ENCODE results near the gene COG8.

The COG8 gene

GRCh38 chr16:69286941-69287713 lies 52.2 kb downstream of the COG8 start:
- H3K4me3 ChIP-seq (ENCODE audit: low read length) = no peak overlapping the region
- H2AFZ ChIP-seq (ENCODE audit: low read depth, low read length) = no peak overlapping the region
- peaks cover 24% of the 10 kb centered on the region for H3K36me3 ChIP-seq (ENCODE audit: insufficient read depth, low read length)
- H3K27me3 ChIP-seq (ENCODE audit: insufficient read depth, low read length) = no peaks in the 10 kb centered on the region
- H3K9me3 ChIP-seq (ENCODE audit: low read length) = no peaks in the 10 kb centered on the region
- no peaks in the 10 kb centered on the region for H3K4me1 ChIP-seq (ENCODE audit: insufficient read depth, low read length)

GRCh38 chr16:69285240-69285639 lies 54.1 kb downstream of the COG8 start:
- no peak overlapping the region for H3K4me3 ChIP-seq (ENCODE audit: low read length)
- no peak overlapping the region for H2AFZ ChIP-seq (ENCODE audit: low read depth, low read length)
- no peaks in the 10 kb centered on the region for H3K4me1 ChIP-seq (ENCODE audit: insufficient read depth, low read length)
- peaks cover 24% of the 10 kb centered on the region for H3K36me3 ChIP-seq (ENCODE audit: insufficient read depth, low read length)
- no peaks in the 10 kb centered on the region for H3K9me3 ChIP-seq (ENCODE audit: low read length)
- H3K27me3 ChIP-seq (ENCODE audit: insufficient read depth, low read length) = no peaks in the 10 kb centered on the region

- H3K4me3 ChIP-seq (ENCODE audit: low read length) = no peak overlapping the region
- H3K36me3 ChIP-seq (ENCODE audit: insufficient read depth, low read length) = peaks cover 20% of the 10 kb centered on the region
- no peaks in the 10 kb centered on the region for H3K27me3 ChIP-seq (ENCODE audit: insufficient read depth, low read length)
- H3K9me3 ChIP-seq (ENCODE audit: low read length) = no peaks in the 10 kb centered on the region
- H2AFZ ChIP-seq (ENCODE audit: low read depth, low read length) = no peak overlapping the region
- H3K4me1 ChIP-seq (ENCODE audit: insufficient read depth, low read length) = no peaks in the 10 kb centered on the region
Measured at GRCh38 chr16:69283851-69284250, 55.5 kb downstream of the COG8 start.

- Histone ChIP-seq H3K4me3 (ENCODE audit: low read length) (no peak overlapping the region), H3K36me3 (ENCODE audit: insufficient read depth, low read length) (peaks cover 7% of the 10 kb centered on the region), H3K27me3 (ENCODE audit: insufficient read depth, low read length) (no peaks in the 10 kb centered on the region), H3K4me1 (ENCODE audit: insufficient read depth, low read length) (no peaks in the 10 kb centered on the region), H3K9me3 (ENCODE audit: low read length) (no peaks in the 10 kb centered on the region), H2AFZ (ENCODE audit: low read depth, low read length) (no peak overlapping the region)
Measured at GRCh38 chr16:69277413-69277812, 62.0 kb downstream of the COG8 start.
